Upper lobe of left lung (tissue), 4 donors: ENCODE results near the gene MAP2K5.

Source experiments
- CTCF ChIP-seq, 6 experiments: fragments of 450-650 bp in 4 of 6; fragments of 200-600 bp in 2 of 6; sonication (generic) in 2 of 6; IDR thresholded peaks; one replicate each; pipeline ENCODE4 v1.5.1; 2016 to 2019; ENCODE audit warnings: antibody characterized with exemption in 6 of 6
- POLR2A ChIP-seq, 4 donors: fragments of 450-650 bp; IDR thresholded peaks; one replicate each; pipeline ENCODE4 v1.5.1; 2016 to 2017; ENCODE audit warnings: antibody characterized with exemption in 4 of 4, mild to moderate bottlenecking in 2 of 4
- POLR2AphosphoS5 ChIP-seq, 2 donors: sonication (generic); formaldehyde crosslinking; IDR thresholded peaks; one replicate each; pipeline ENCODE4 v1.5.1; 2017; ENCODE audit warnings: antibody characterized with exemption in 2 of 2

GRCh38 chr15:67853454-67853853, 311.0 kb downstream of the MAP2K5 start:
- TF ChIP-seq CTCF (IDR thresholded peaks at IDR 0.05) (no peak), POLR2A (IDR thresholded peaks at IDR 0.05) (no peak), POLR2AphosphoS5 (IDR thresholded peaks at IDR 0.05) (no peak)
